ENCODE data around the gene RNF224. TPM values are rescaled to one million over a fixed set of nuclear protein-coding genes. Genes with fewer than 3 reads are reported as not detected.

RNF224 gene
- total RNA-seq, 2 experiments from 2014 or later: not detected

GRCh38 chr9:137250329-137251193, 23.3 kb downstream of the RNF224 start:
- no peak for DNase-seq
- no peaks in the 10 kb centered on the region for H3K9me3 Mint-ChIP-seq
- intact Hi-C loops (cut with micrococcal nuclease): no loop called here
- no peaks in the 10 kb centered on the region for H3K27me3 Mint-ChIP-seq (ENCODE audit: low read depth)
- H3K36me3 Mint-ChIP-seq (ENCODE audit: low read depth): no peaks in the 10 kb centered on the region
- CTCF ChIA-PET: interaction anchor here (0.8 to 1.1 kb wide), 2 partner anchors 17 to 131 kb away, joined by 3 read pairs; no protein-coding TSS in a partner anchor
- peaks cover 6% of the 10 kb centered on the region for H3K4me1 Mint-ChIP-seq (ENCODE audit: low read depth)
- H3K4me3 Mint-ChIP-seq: no peak overlapping the region
- no peak overlapping the region for H3K27ac Mint-ChIP-seq

GRCh38 chr9:137251194-137251461, 23.8 kb downstream of the RNF224 start, which contains the start of gene STPG3:
STPG3 (plus strand) TSS chr9:137251286; CDS start chr9:137251287, 1 bp downstream.
- Mint-ChIP-seq H3K9me3 (no peaks in the 10 kb centered on the region), H3K4me1 (ENCODE audit: low read depth) (peaks cover 7% of the 10 kb centered on the region), H3K27ac (no peak within 1 kb of the TSS), H3K27me3 (ENCODE audit: low read depth) (no peaks in the 10 kb centered on the region), H3K36me3 (ENCODE audit: low read depth) (no peaks in the 10 kb centered on the region), H3K4me3 (no peak within 1 kb of the TSS)
- no peak for DNase-seq
- CTCF ChIA-PET: interaction anchor here (0.8 to 1.1 kb wide), 2 partner anchors 18 to 132 kb away, joined by 3 read pairs; no protein-coding TSS in a partner anchor
- intact Hi-C loops (cut with micrococcal nuclease): no loop called here

GRCh38 chr9:137251490-137252268, 24.4 kb downstream of the RNF224 start:
- H3K4me1 Mint-ChIP-seq (ENCODE audit: low read depth): peaks cover 12% of the 10 kb centered on the region
- intact Hi-C loops (cut with micrococcal nuclease): no loop called here
- DNase-seq: no peak
- H3K9me3 Mint-ChIP-seq: no peaks in the 10 kb centered on the region
- no peak overlapping the region for H3K4me3 Mint-ChIP-seq
- CTCF ChIA-PET: interaction anchor here (0.8 to 1.1 kb wide), 2 partner anchors 19 to 132 kb away, joined by 3 read pairs; no protein-coding TSS in a partner anchor
- no peak overlapping the region for H3K27ac Mint-ChIP-seq
- H3K36me3 Mint-ChIP-seq (ENCODE audit: low read depth): peaks cover 1% of the 10 kb centered on the region
- no peaks in the 10 kb centered on the region for H3K27me3 Mint-ChIP-seq (ENCODE audit: low read depth)

GRCh38 chr9:137252555-137253506, 25.5 kb downstream of the RNF224 start:
- no peak overlapping the region for H3K4me3 Mint-ChIP-seq
- H3K27me3 Mint-ChIP-seq (ENCODE audit: low read depth): no peaks in the 10 kb centered on the region
- H3K9me3 Mint-ChIP-seq: no peaks in the 10 kb centered on the region
- H3K36me3 Mint-ChIP-seq (ENCODE audit: low read depth): peaks cover 3% of the 10 kb centered on the region
- peaks cover 18% of the 10 kb centered on the region for H3K4me1 Mint-ChIP-seq (ENCODE audit: low read depth)
- CTCF ChIA-PET: no interaction called here
- DNase-seq: no peak
- H3K27ac Mint-ChIP-seq: no peak overlapping the region
- intact Hi-C loops (cut with micrococcal nuclease): no loop called here

- Mint-ChIP-seq H3K4me3 (peak overlapping the region; percentile 85), H3K9me3 (no peaks in the 10 kb centered on the region), H3K4me1 (ENCODE audit: low read depth) (peaks cover 18% of the 10 kb centered on the region), H3K36me3 (ENCODE audit: low read depth) (peaks cover 6% of the 10 kb centered on the region), H3K27ac (no peak overlapping the region), H3K27me3 (ENCODE audit: low read depth) (no peaks in the 10 kb centered on the region)
- CTCF ChIA-PET: interaction anchor here (0.8 to 3.1 kb wide), 3 partner anchors 15 to 219 kb away, joined by 3 to 13 read pairs (median 3); no protein-coding TSS in a partner anchor
- intact Hi-C loops (cut with micrococcal nuclease): no loop called here
- DNase-seq: no peak
These were observed 26.7 kb downstream of the RNF224 start for GRCh38 chr9:137253717-137254623.

GRCh38 chr9:137254624-137255447, 27.5 kb downstream of the RNF224 start, which contains the start of gene NELFB:
NELFB (plus strand) TSS chr9:137255327.
- no peaks in the 10 kb centered on the region for H3K9me3 Mint-ChIP-seq
- peaks cover 18% of the 10 kb centered on the region for H3K4me1 Mint-ChIP-seq (ENCODE audit: low read depth)
- H3K36me3 Mint-ChIP-seq (ENCODE audit: low read depth): peaks cover 8% of the 10 kb centered on the region
- H3K27me3 Mint-ChIP-seq (ENCODE audit: low read depth): no peaks in the 10 kb centered on the region
- peak within 1 kb of the TSS; percentile 85 for H3K4me3 Mint-ChIP-seq
- peak; percentile 95 for DNase-seq
- peak within 1 kb of the TSS; percentile 75 for H3K27ac Mint-ChIP-seq
- CTCF ChIA-PET: interaction anchor here (0.8 to 3.1 kb wide), 3 partner anchors 16 to 220 kb away, joined by 3 to 13 read pairs (median 3); no protein-coding TSS in a partner anchor
- intact Hi-C loops (cut with micrococcal nuclease): loop anchor here (1.0 kb wide), 2 partner anchors 14 to 32 kb away; partner anchors contain the start of gene TUBB4B

GRCh38 chr9:137255448-137256114, 28.3 kb downstream of the RNF224 start:
- Mint-ChIP-seq H3K27ac (peak overlapping the region; percentile 75), H3K36me3 (ENCODE audit: low read depth) (peaks cover 8% of the 10 kb centered on the region), H3K4me3 (peak overlapping the region; percentile 85), H3K27me3 (ENCODE audit: low read depth) (no peaks in the 10 kb centered on the region), H3K9me3 (no peaks in the 10 kb centered on the region), H3K4me1 (ENCODE audit: low read depth) (peaks cover 18% of the 10 kb centered on the region)
- DNase-seq: peak; percentile 42
- intact Hi-C loops (cut with micrococcal nuclease): loop anchor here (1.0 kb wide), 2 partner anchors 14 to 32 kb away; partner anchors contain the start of gene TUBB4B
- CTCF ChIA-PET: interaction anchor here (1.0 to 3.1 kb wide), 3 partner anchors 19 to 221 kb away, joined by 3 to 13 read pairs (median 3); no protein-coding TSS in a partner anchor

GRCh38 chr9:137256362-137256761, 29.1 kb downstream of the RNF224 start:
- Mint-ChIP-seq H3K4me1 (ENCODE audit: low read depth) (peaks cover 18% of the 10 kb centered on the region), H3K4me3 (peak overlapping the region; percentile 85), H3K9me3 (no peaks in the 10 kb centered on the region), H3K36me3 (ENCODE audit: low read depth) (peaks cover 8% of the 10 kb centered on the region), H3K27me3 (ENCODE audit: low read depth) (no peaks in the 10 kb centered on the region), H3K27ac (no peak overlapping the region)
- CTCF ChIA-PET: interaction anchor here (0.7 to 3.1 kb wide), 3 partner anchors 20 to 161 kb away, joined by 3 to 13 read pairs (median 3); no protein-coding TSS in a partner anchor
- no peak for DNase-seq
- intact Hi-C loops (cut with micrococcal nuclease): no loop called here

- H3K4me3 Mint-ChIP-seq: peak overlapping the region; percentile 85
- H3K4me1 Mint-ChIP-seq (ENCODE audit: low read depth): peaks cover 18% of the 10 kb centered on the region
- CTCF ChIA-PET: interaction anchor here (0.7 to 3.1 kb wide), 3 partner anchors 20 to 161 kb away, joined by 3 to 13 read pairs (median 3); no protein-coding TSS in a partner anchor
- H3K27me3 Mint-ChIP-seq (ENCODE audit: low read depth): no peaks in the 10 kb centered on the region
- intact Hi-C loops (cut with micrococcal nuclease): no loop called here
- H3K27ac Mint-ChIP-seq: no peak overlapping the region
- no peaks in the 10 kb centered on the region for H3K9me3 Mint-ChIP-seq
- H3K36me3 Mint-ChIP-seq (ENCODE audit: low read depth): peaks cover 12% of the 10 kb centered on the region
- DNase-seq: no peak
These were observed 29.6 kb downstream of the RNF224 start for GRCh38 chr9:137256856-137257255.

Measured in activated naive CD4-positive, alpha-beta T cell treated with anti-CD3 and anti-CD28 coated beads for 36 hours (primary cell).